Ishikawa (cell line): Measurements from ENCODE around the gene NDUFV1.

Experiments
- EGR1 ChIP-seq: IDR thresholded peaks from 2 replicates; pipeline ENCODE4 v1.6.1; 2012
- YY1 ChIP-seq: IDR thresholded peaks from 2 replicates; pipeline ENCODE4 v1.6.1; 2012; ENCODE audit warnings: low read depth
- ZBTB7A ChIP-seq: IDR thresholded peaks from 2 replicates; pipeline ENCODE4 v1.6.1; 2012; ENCODE audit warnings: low read depth
- TF ChIP-seq, protein P1 (sequence below): IDR thresholded peaks from 2 replicates; pipeline ENCODE4 v1.6.1; 2012
- TF ChIP-seq, protein P2 (sequence below): IDR thresholded peaks from 2 replicates; pipeline ENCODE4 v1.6.1; 2012

DNA sequence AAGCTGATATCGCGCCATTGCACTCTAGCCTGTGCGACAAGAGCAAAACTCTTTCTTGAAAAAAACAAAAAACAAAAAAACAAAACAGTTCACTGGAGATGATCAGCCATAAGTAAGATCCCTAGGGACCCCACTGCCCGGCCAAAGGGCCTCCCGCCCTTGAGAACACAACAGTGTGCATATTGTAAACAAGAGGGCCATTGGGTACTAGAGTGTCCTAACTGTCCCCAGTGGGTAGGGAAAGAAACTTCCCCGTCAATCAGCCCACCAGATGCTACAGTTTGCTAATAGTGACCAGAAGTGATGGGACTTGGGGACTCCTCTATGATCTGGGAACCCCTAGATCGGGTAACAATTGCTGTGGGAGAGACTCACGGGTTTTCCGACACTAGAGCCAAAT lies 47.5 kb downstream of the NDUFV1 start:
- no peak for TF ChIP-seq YY1
- TF ChIP-seq ZBTB7A: no peak
- TF ChIP-seq, protein P1, sequence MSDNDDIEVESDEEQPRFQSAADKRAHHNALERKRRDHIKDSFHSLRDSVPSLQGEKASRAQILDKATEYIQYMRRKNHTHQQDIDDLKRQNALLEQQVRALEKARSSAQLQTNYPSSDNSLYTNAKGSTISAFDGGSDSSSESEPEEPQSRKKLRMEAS: no peak
- TF ChIP-seq EGR1: no peak
- TF ChIP-seq, protein P2, sequence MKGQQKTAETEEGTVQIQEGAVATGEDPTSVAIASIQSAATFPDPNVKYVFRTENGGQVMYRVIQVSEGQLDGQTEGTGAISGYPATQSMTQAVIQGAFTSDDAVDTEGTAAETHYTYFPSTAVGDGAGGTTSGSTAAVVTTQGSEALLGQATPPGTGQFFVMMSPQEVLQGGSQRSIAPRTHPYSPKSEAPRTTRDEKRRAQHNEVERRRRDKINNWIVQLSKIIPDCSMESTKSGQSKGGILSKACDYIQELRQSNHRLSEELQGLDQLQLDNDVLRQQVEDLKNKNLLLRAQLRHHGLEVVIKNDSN: no peak
